HG03135 (cell line): Measurements from ENCODE around the gene SDK1.

Experiments
- ATAC-seq: cut with Tn5 transposase; IDR thresholded peaks from one replicate; pipeline ENCODE4 v1.9.1; 2021; ENCODE audit warnings: mild to moderate bottlenecking, moderate library complexity; ENCODE audit not compliant: unreplicated experiment

Gene SDK1

DNA sequence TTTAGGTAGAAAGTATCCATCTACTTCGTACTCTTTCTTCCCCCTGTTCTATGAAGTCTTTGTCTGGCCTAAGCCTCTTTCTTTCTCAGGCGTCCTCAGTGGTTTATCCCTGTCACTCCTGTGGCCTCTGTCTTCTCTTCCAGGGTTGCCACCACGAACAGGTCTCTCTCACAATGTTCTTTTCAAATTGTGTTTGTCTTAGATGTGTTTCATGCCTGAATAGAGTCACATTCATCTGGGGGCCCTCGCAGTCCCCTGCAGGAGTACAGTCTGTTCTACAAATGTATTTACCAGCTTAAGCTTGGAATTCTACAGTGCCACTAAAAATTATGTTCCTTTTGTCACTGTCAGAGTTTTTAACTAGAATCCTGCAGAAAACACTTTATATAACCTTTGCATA, 700.7 kb downstream of the SDK1 start:
- no peak for ATAC-seq

GRCh38 chr7:4003503-4003902, 702.5 kb downstream of the SDK1 start:
- ATAC-seq: no peak

GRCh38 chr7:4006687-4007086, 705.6 kb downstream of the SDK1 start:
- ATAC-seq: no peak

- no peak for ATAC-seq
These were observed 708.4 kb downstream of the SDK1 start for GRCh38 chr7:4009211-4010060.

GRCh38 chr7:4010061-4010605, 709.1 kb downstream of the SDK1 start:
- no peak for ATAC-seq

DNA sequence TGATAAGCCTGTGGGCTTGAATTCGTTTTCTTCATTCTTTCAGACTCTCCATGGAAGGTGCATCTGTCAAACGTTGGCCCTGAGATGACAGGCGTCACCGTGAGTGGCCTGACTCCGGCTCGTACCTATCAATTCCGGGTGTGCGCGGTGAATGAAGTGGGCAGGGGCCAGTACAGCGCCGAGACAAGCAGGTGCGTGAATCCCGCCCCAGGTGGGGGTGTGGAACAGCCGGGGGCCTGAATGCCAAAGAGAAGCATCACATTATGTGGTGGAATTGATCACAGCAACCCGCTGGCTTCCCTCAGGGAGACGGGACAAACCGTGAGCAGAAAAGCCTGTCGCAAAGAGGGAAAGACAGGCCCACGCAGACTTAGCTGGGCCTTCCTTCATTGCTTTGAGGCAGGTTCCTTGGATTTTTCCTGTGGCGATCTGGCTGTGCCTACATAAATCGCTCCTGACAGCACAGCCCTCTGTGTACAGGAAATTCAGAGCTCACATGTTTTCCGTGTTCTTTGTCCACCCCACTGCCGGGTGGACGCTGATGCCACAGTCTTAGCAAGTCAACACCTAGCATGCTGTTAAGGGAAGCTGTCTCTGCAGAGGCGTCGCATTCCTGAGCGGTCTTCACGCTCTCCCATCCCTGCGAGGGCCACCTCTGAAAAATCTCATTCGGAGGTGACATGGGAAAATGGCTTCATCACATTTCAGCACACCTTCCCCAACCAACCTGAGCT, 710.0 kb downstream of the SDK1 start:
- ATAC-seq: no peak

- no peak for ATAC-seq
These were observed 712.7 kb downstream of the SDK1 start for GRCh38 chr7:4013793-4014192.

DNA sequence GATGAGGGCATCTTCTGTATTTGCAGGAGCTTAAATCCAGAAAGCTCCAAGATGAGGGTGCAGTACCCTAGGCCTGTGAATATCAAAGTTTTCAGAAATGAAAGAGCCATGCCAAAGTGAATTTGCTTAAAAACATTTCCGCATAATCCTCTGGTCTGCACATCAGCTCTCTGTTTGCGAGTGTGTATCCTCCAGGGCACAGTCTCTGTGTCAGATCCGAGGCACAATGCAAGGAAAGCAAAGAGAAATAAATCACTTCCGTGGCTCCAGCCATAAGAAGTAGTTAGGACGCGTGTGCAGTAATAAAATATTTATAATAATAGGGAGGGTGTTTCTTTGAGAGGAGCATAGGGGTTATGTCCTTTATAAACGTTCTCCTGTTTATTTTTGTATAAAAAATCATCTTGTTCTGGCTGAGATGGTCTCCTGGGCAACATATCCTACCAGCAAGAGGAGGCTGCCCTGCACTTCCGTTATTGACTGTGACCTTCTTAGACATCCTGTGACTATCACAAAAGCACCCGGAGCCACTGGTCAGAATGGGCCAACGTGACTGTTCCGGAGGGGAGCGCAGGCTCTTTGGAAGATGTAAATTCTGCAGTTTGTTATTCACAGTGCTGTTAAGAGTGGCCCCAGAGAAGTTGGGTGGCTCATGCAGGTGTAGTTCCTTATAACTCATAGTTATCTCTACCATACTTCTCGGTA, 713.4 kb downstream of the SDK1 start:
- no peak for ATAC-seq

DNA sequence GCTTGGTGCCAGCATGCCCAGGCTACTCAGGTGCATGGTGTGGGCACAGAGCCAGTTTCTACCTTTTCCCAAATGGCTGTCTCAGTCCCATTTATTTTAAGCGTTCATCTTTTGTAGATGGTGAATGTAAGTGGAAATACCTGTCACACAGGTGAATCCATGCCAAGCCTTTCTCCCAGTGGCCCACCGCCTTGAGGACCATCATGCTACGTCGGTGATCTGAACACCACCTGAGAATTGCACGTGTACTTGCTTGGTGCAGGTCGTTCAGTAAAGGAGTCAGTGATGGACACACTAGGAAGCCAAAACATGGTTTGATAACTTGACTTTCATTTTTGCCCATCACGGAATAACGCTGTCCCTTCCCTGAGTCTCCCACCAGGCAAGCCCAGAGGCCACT, 714.3 kb downstream of the SDK1 start:
- no peak for ATAC-seq

- ATAC-seq: no peak
These were observed 714.9 kb downstream of the SDK1 start for GRCh38 chr7:4015996-4016395.

DNA sequence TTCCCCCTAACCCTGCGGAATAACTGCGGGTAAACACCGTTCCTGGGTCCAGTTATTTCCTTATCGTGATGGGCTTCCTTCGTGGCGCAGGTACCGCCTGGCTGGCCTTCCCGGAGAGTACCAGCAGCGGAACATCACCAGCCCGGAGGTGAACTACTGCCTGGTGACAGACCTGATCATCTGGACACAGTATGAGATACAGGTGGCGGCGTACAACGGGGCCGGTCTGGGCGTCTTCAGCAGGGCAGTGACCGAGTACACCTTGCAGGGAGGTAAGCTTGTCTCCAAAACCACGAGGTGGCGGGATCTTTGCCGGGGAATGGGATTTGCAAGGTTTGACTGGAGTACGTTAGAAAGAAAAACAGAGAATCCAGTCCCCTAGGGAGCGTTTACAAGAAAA, 716.0 kb downstream of the SDK1 start:
- ATAC-seq: no peak

DNA sequence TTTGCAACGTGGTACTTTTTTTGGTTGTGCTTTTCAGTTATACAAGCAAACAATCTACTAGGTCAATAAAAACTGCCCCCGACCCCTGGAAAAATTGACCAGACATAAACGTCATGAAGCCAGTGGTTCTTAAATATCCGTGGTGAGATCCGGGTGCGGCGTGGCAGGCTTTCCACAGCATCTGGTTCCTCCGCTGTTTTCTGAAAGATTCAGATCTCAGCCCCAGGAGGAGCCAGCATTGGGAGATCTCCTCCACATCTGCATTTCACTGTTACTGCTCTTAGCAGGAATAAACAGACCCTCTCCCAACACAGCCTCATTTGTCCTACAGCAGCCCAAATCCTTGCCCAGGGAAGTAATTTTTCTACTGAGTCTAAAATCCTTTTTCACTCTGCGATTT, 716.7 kb downstream of the SDK1 start:
- ATAC-seq: no peak

DNA sequence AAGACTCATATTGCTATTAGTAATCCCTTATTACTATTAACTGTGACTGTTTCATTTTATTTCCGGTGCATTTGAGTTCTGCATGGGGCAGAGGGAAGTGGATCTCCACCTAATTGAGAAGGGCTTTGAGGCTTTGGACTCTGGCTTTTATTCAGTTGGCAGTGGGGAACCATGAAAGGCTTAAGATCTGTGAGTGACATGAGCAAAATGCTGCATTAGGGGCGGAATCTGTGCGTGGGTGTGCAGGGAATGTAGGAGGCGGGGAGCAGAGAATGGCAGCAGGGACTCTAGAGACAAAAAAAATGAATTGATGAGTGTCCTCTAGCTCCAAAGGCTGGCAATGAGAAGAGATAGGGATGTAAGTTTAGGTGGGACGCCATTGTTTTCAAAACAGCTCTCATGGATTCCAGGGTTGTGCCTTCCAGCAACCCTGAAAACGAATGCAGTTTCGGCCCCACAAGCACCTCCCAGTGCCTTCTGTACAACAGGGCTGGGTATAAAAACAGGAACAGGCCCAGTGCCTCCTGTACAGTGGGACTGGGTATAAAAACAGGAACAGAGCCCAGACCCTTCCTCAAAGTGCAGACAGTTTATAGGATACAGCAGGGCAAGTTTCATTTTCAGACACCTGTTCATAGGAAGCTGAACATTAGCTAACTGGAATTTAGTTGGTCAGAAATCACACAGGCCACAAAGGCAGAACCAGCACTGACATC, 717.7 kb downstream of the SDK1 start:
- no peak for ATAC-seq

GRCh38 chr7:4020086-4020485, 719.0 kb downstream of the SDK1 start:
- ATAC-seq: no peak

GRCh38 chr7:4021413-4021812, 720.4 kb downstream of the SDK1 start:
- no peak for ATAC-seq

DNA sequence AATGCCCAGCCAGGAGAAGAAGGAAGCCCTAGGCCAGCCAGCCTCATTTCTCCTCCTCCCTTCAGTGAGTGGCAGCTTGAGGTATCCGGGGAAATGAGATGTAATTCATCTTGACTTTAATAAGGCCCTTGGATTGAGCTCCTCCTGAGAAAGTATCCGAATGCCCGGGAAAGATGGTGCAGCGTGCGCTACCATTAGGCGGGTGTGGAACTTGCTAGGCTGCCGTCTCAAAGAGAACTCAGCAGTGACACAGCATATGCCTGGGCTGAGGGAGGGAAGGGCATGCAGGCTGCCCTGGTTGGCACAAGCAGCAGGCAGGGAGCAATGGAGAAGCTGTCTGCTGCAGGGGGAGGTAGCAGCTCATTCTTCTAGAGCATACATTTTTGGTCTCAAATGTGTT, 721.2 kb downstream of the SDK1 start:
- ATAC-seq: no peak

GRCh38 chr7:4023502-4023901, 722.5 kb downstream of the SDK1 start:
- ATAC-seq: no peak

DNA sequence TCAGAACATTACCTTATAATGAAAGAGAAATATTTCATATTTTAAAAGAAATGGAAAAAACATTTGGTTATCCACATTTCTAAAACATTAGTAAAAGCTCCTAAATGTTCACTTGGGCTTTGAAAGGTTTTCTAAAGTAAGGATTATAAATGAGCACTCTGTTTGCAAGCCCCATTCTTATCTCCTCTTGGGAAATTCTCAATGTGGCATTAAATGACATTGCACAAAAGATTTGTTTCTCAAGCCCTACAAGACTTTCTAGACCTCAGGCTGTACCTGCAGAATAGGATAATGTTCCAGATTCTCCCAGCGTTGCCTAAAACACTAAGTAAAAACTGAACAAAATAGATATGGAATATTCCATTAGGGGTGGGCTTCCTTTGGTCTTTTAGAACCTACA, 723.1 kb downstream of the SDK1 start:
- no peak for ATAC-seq

GRCh38 chr7:4024806-4025205, 723.8 kb downstream of the SDK1 start:
- no peak for ATAC-seq

GRCh38 chr7:4025210-4025609, 724.2 kb downstream of the SDK1 start:
- no peak for ATAC-seq
